Neural cell (in vitro differentiated cells): ENCODE measurements around the gene P3H2. TPM values are rescaled to one million over a fixed set of nuclear protein-coding genes. Genes with fewer than 3 reads are reported as not detected.

Experiments
- H2AFZ ChIP-seq: fragments of 200-600, 300-800 bp; sonication (generic), shearing (Covaris generic); 2 replicates; pipeline ENCODE4 v1.6.0; 2014; ENCODE audit warnings: low read depth, mild to moderate bottlenecking, antibody characterized with exemption, low read length, moderate library complexity
- H3F3A ChIP-seq: fragments of 200-600 bp; shearing (Covaris generic); 2 replicates; pipeline ENCODE4 v1.6.1; 2016; ENCODE audit warnings: mild to moderate bottlenecking, moderate library complexity, mixed read lengths, antibody characterized with exemption, low read length; ENCODE audit not compliant: insufficient read depth, poor library complexity, severe bottlenecking
- H3K27ac ChIP-seq: fragments of 200-600, 300-800 bp; sonication (generic), shearing (Covaris generic); 2 replicates; pipeline ENCODE4 v1.5.1; 2014; ENCODE audit warnings: mild to moderate bottlenecking, low read length, moderate library complexity
- H3K27me3 ChIP-seq: fragments of 300-800, 200-600 bp; sonication (generic), shearing (Covaris generic); 2 replicates; pipeline ENCODE4 v1.6.0; 2014; ENCODE audit warnings: mild to moderate bottlenecking, low read depth, low read length, moderate library complexity; ENCODE audit not compliant: insufficient read depth
- H3K36me3 ChIP-seq: fragments of 300-800, 200-600 bp; sonication (generic), shearing (Covaris generic); 2 replicates; pipeline ENCODE4 v1.5.1; 2014; ENCODE audit warnings: mild to moderate bottlenecking, antibody characterized with exemption, low read length, moderate library complexity; ENCODE audit not compliant: insufficient read depth
- H3K4me2 ChIP-seq: fragments of 300-800, 200-600 bp; sonication (generic), shearing (Covaris generic); 2 replicates; pipeline ENCODE4 v1.6.0; 2014; ENCODE audit warnings: mild to moderate bottlenecking, low read length
- H3K4me3 ChIP-seq: fragments of 300-800, 200-600 bp; sonication (generic), shearing (Covaris generic); 2 replicates; pipeline ENCODE4 v1.5.1; 2014; ENCODE audit warnings: mild to moderate bottlenecking, low read length, moderate library complexity
- H3K79me2 ChIP-seq: fragments of 200-600 bp; shearing (Covaris generic); replicated peaks from 2 replicates; pipeline ENCODE4 v1.6.0; 2014; ENCODE audit warnings: mild to moderate bottlenecking, low read length, moderate library complexity; ENCODE audit not compliant: insufficient read depth
- H3K9ac ChIP-seq: fragments of 300-800, 200-600 bp; sonication (generic), shearing (Covaris generic); 2 replicates; pipeline ENCODE4 v1.6.1; 2016; ENCODE audit warnings: mild to moderate bottlenecking, low read length, mixed read lengths
- H3K9me2 ChIP-seq: fragments of 200-600 bp; shearing (Covaris generic); 2 replicates; pipeline ENCODE4 v1.6.1; 2016; ENCODE audit warnings: mild to moderate bottlenecking, low read length, mixed read lengths; ENCODE audit not compliant: insufficient read depth
- H3K9me3 ChIP-seq: fragments of 200-600, 300-800 bp; sonication (generic), shearing (Covaris generic); 2 replicates; pipeline ENCODE4 v1.6.1; 2016; ENCODE audit warnings: mild to moderate bottlenecking, mixed run types, low read length, moderate library complexity, mixed read lengths
- H4K20me1 ChIP-seq: fragments of 200-600 bp; shearing (Covaris generic); 2 replicates; pipeline ENCODE4 v1.6.1; 2016; ENCODE audit warnings: mild to moderate bottlenecking, mixed run types; ENCODE audit not compliant: insufficient read depth
- CTCF ChIP-seq: fragments of 450-650 bp; IDR thresholded peaks from 2 replicates; pipeline ENCODE4 v1.5.1; 2014; ENCODE audit warnings: antibody characterized with exemption, mild to moderate bottlenecking, moderate library complexity; ENCODE audit not compliant: poor library complexity, severe bottlenecking
- EP300 ChIP-seq: fragments of 450-650 bp; conservative IDR thresholded peaks from 2 replicates; pipeline ENCODE4 v1.6.1; 2014; ENCODE audit warnings: antibody characterized with exemption, mild to moderate bottlenecking, moderate library complexity; ENCODE audit not compliant: poor library complexity, severe bottlenecking
- EZH2 ChIP-seq: fragments of 200-600, 300-800 bp; shearing (Covaris generic), sonication (generic); IDR thresholded peaks from 2 replicates; pipeline ENCODE4 v1.6.1; 2014; ENCODE audit warnings: antibody characterized with exemption, low read length, borderline replicate concordance, mild to moderate bottlenecking; ENCODE audit not compliant: insufficient read depth, poor library complexity, severe bottlenecking
- MXI1 ChIP-seq: fragments of 450-650 bp; conservative IDR thresholded peaks from 2 replicates; pipeline ENCODE4 v1.6.1; 2014; ENCODE audit warnings: antibody characterized with exemption, mild to moderate bottlenecking; ENCODE audit not compliant: poor library complexity, severe bottlenecking
- POLR2AphosphoS5 ChIP-seq: IDR thresholded peaks from 2 replicates; pipeline ENCODE4 v1.6.1; 2012
- RAD21 ChIP-seq: fragments of 450-650 bp; conservative IDR thresholded peaks from 2 replicates; pipeline ENCODE4 v1.6.1; 2014; ENCODE audit warnings: antibody characterized with exemption, mild to moderate bottlenecking, moderate library complexity
- REST ChIP-seq: IDR thresholded peaks from 2 replicates; pipeline ENCODE4 v1.6.1; 2012; ENCODE audit warnings: borderline replicate concordance
- SMC3 ChIP-seq: fragments of 450-650 bp; conservative IDR thresholded peaks from 2 replicates; pipeline ENCODE4 v1.6.1; 2014; ENCODE audit warnings: antibody characterized with exemption, mild to moderate bottlenecking, moderate library complexity; ENCODE audit not compliant: poor library complexity
- TAF1 ChIP-seq: IDR thresholded peaks from 2 replicates; pipeline ENCODE4 v1.6.1; 2012; ENCODE audit warnings: low read depth
- polyA plus RNA-seq: library from polyadenylated mRNA; depleted of rRNA; stranded (reverse); fragments of >200 nt; gene quantifications from 2 replicates; pipeline ENCODE4 v1.2.3, GENCODE V29; 2014

P3H2 gene
- polyA plus RNA-seq, 1 donor from 2014 or later, result 0.68 TPM

DNA sequence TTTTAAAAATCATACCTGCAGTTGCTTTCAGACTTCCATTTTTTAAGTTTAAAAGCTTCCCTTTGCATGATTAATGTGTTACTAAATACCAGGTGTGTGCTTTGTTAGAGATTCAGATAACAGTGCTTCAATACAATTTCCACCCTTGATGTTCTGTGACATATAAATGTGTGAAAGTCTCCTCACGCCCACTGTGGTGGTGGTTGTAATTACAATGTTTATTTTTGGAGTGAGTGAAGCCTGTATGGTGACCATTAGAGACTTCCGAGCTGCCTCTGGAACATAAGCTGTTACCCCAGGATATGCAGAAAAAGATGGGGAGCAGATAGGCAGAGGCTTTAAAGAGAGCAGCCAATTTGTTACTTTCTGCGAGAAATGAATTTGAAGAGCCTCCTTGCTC is 57.2 kb downstream of the P3H2 start:
- no peaks in the 10 kb centered on the region for H3K36me3 ChIP-seq
- no peak overlapping the region for H3K4me2 ChIP-seq
- H4K20me1 ChIP-seq, result no peaks in the 10 kb centered on the region
- no peaks in the 10 kb centered on the region for H3K9me2 ChIP-seq
- H3K4me3 ChIP-seq, result no peak overlapping the region
- no peak overlapping the region for H3K27ac ChIP-seq
- no peaks in the 10 kb centered on the region for H3K79me2 ChIP-seq
- H3F3A ChIP-seq, result no peaks in the 10 kb centered on the region
- no peaks in the 10 kb centered on the region for H3K9me3 ChIP-seq
- H3K9ac ChIP-seq, result no peak overlapping the region
- TF ChIP-seq RAD21 (no peak), CTCF (no peak), REST (no peak), SMC3 (no peak), TAF1 (no peak), POLR2AphosphoS5 (no peak), EZH2 (no peak), EP300 (no peak), MXI1 (no peak)
- H2AFZ ChIP-seq, result no peak overlapping the region
- no peaks in the 10 kb centered on the region for H3K27me3 ChIP-seq

DNA sequence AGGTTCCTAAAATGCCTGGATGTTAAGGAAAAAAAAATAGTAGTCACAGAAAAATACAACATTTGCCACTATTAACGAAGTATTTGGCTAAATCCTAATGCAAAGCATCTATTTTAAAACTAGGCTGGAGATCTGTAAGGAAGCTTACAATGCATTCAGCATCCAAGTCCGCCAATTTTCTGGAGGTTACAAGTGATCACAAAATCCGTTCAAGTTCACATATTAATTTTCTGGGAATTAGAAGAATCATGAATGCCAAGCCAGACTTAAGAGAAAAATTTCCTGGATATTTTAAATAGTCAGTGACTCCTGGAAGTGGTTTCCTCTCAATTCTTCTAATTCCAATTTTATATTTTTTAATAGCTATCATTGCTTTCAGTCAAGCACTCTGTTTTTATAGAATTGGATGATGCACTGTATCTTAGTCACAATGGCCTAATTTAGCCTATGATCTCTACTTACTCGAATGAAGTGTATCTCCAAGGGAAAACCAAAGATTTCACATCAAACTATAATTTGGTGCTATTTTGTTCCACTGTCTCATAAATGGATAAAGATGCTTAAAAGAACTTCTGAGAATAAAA is 60.4 kb downstream of the P3H2 start:
- Histone ChIP-seq H3K4me2 (no peak overlapping the region), H3K9me3 (no peaks in the 10 kb centered on the region), H3K9ac (no peak overlapping the region), H3K4me3 (no peak overlapping the region), H3K9me2 (no peaks in the 10 kb centered on the region), H3F3A (no peaks in the 10 kb centered on the region), H3K27me3 (no peaks in the 10 kb centered on the region), H4K20me1 (no peaks in the 10 kb centered on the region), H3K79me2 (no peaks in the 10 kb centered on the region), H3K36me3 (no peaks in the 10 kb centered on the region), H3K27ac (no peak overlapping the region), H2AFZ (no peak overlapping the region)
- TF ChIP-seq TAF1, result no peak
- TF ChIP-seq EZH2, result no peak
- no peak for TF ChIP-seq POLR2AphosphoS5
- no peak for TF ChIP-seq RAD21
- no peak for TF ChIP-seq MXI1
- TF ChIP-seq CTCF, result no peak
- no peak for TF ChIP-seq SMC3
- no peak for TF ChIP-seq EP300
- no peak for TF ChIP-seq REST
